BLaER1 (cell line): ENCODE results near the gene FLT3.
A peak's percentile ranks its signal among the peaks of the same experiment; 100 is the strongest.
"Not testable (repeated sequence)": the region's sequence is repeated elsewhere in the genome, so short reads cannot be mapped to it uniquely, and the experiment has no call there.

Experiments
- H3K27ac ChIP-seq: shearing (Covaris generic); formaldehyde crosslinking; 2 replicates; pipeline ENCODE4 v1.8.1; 2022
- H3K27me3 ChIP-seq: shearing (Covaris generic); formaldehyde crosslinking; 2 replicates; pipeline ENCODE4 v1.8.1; 2022
- H3K36me3 ChIP-seq: shearing (Covaris generic); formaldehyde crosslinking; 2 replicates; pipeline ENCODE4 v1.8.1; 2022
- H3K4me1 ChIP-seq: shearing (Covaris generic); formaldehyde crosslinking; 2 replicates; pipeline ENCODE4 v1.8.1; 2022
- H3K4me2 ChIP-seq: shearing (Covaris generic); formaldehyde crosslinking; 2 replicates; pipeline ENCODE4 v1.8.1; 2022
- H3K4me3 ChIP-seq: shearing (Covaris generic); formaldehyde crosslinking; 2 replicates; pipeline ENCODE4 v1.8.1; 2022
- H3K9ac ChIP-seq: shearing (Covaris generic); formaldehyde crosslinking; 2 replicates; pipeline ENCODE4 v1.8.1; 2022
- H3K9me3 ChIP-seq: shearing (Covaris generic); formaldehyde crosslinking; 2 replicates; pipeline ENCODE4 v1.8.1; 2022
- H4K20me1 ChIP-seq: shearing (Covaris generic); formaldehyde crosslinking; 2 replicates; pipeline ENCODE4 v1.8.1; 2022
- Cebpa-rat ChIP-seq: shearing (Covaris generic); IDR thresholded peaks from 2 replicates; pipeline ENCODE4 v1.8.1; 2022

Gene FLT3

GRCh38 chr13:28131646-28132045 lies 31.3 kb upstream of the FLT3 start:
- Histone ChIP-seq H3K4me3 (no peak overlapping the region), H3K36me3 (peaks cover 6% of the 10 kb centered on the region; the same call in 1 of the 2 replicates), H4K20me1 (no peaks in the 10 kb centered on the region), H3K9me3 (no peaks in the 10 kb centered on the region), H3K4me2 (no peak overlapping the region), H3K27ac (no peak overlapping the region), H3K27me3 (no peaks in the 10 kb centered on the region), H3K9ac (no peak overlapping the region), H3K4me1 (peaks cover 31% of the 10 kb centered on the region)
- no peak for TF ChIP-seq Cebpa-rat

DNA sequence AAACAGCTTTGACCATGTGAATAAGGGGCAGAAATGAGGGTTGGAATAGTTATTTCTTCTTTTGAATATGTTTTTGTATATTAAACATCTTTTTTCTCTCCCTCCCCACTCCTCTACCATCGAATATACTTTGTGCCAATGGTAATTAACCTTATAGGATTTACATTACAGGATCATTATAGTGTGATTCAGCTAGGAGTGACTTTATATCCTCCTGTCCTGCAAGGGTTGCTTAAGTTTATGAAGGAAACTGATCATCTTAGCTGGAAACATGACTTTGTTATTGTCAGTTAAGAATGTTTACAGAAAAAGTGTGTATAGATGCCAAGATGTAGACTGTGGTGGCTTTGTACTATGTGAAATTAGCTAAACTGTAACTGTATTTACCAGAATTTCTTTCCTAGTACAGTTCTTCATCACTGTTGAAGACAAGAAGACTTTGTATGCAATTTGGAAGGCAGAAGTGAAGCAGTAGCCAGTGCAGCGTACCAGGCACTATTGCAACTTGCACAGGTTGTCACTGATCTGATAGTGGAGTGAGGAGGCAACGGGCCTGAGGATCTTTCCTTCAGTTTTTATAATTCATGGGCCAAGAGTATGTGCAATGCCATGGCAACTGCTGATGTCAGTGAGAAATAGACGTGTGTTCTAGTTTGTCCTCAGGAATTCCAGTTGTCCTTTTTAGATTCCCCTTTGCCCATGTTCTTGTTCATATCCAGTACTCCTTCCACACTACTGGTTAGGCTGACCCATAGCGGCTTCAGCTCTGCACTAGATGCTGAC lies 29.7 kb upstream of the FLT3 start:
- no peak overlapping the region for H3K9ac ChIP-seq

DNA sequence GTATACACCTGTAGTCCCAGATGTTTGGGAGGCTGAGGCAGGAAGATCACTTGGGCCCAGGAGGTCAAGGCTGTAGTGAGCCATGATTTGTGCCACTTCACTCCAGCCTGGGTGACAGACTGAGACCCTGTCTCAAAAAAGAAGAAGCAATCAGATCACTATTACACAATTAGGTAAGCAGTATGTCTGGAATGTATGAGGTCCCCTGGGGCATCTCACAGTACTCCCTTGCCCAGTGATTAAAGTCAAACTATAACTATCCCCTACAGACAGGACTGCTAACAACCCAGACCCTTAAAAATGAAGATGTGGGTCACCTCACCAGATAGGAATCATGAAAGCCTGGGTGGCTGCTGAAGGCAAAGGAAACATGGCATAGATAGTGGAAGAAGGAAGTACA lies 28.6 kb upstream of the FLT3 start:
- Histone ChIP-seq H3K4me1 (peaks cover 25% of the 10 kb centered on the region), H3K27me3 (no peaks in the 10 kb centered on the region), H4K20me1 (no peaks in the 10 kb centered on the region), H3K4me2 (0 out of 2 replicates have a peak overlapping the region, but pooled peaks have one; percentile 4), H3K9me3 (no peaks in the 10 kb centered on the region), H3K4me3 (no peak overlapping the region), H3K9ac (no peak overlapping the region), H3K27ac (no peak overlapping the region), H3K36me3 (no peaks in the 10 kb centered on the region)
- no peak for TF ChIP-seq Cebpa-rat

More for the DNA sequence above, 29.7 kb upstream of the FLT3 start:
- no peak overlapping the region for H3K4me3 ChIP-seq
- H3K9me3 ChIP-seq = no peaks in the 10 kb centered on the region
- no peaks in the 10 kb centered on the region for H3K27me3 ChIP-seq
- TF ChIP-seq Cebpa-rat = no peak
- H3K4me1 ChIP-seq = peaks cover 25% of the 10 kb centered on the region
- H3K36me3 ChIP-seq = 0 out of 2 replicates have a peak, but pooled peaks cover 3% of the 10 kb centered on the region
- H3K4me2 ChIP-seq = no peak overlapping the region
- no peak overlapping the region for H3K27ac ChIP-seq
- H4K20me1 ChIP-seq = no peaks in the 10 kb centered on the region

DNA sequence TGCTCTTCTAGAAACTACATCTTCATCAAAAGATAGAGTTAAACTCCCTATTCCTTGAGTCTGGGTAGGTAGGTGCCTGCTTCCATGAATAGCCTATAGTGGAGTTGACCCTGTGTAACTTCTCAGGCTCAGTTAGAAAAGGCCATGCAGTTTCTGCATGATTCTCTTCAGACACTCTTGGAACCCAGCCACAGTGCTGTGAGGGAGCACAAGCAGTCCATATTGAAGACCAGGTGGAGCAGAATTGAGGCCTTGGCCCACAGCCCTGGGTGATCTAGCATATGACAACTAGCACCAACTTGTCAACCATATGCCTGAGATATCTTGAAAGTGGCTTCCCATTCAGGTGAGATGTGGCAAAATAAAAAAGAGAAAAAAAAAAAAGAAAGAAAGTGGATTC lies 27.7 kb upstream of the FLT3 start:
- Histone ChIP-seq H3K36me3 (no peaks in the 10 kb centered on the region), H3K4me1 (peaks cover 25% of the 10 kb centered on the region), H3K9me3 (no peaks in the 10 kb centered on the region), H3K27me3 (no peaks in the 10 kb centered on the region), H3K9ac (no peak overlapping the region), H3K4me2 (no peak overlapping the region), H3K4me3 (no peak overlapping the region), H4K20me1 (no peaks in the 10 kb centered on the region), H3K27ac (no peak overlapping the region)
- TF ChIP-seq Cebpa-rat = no peak

DNA sequence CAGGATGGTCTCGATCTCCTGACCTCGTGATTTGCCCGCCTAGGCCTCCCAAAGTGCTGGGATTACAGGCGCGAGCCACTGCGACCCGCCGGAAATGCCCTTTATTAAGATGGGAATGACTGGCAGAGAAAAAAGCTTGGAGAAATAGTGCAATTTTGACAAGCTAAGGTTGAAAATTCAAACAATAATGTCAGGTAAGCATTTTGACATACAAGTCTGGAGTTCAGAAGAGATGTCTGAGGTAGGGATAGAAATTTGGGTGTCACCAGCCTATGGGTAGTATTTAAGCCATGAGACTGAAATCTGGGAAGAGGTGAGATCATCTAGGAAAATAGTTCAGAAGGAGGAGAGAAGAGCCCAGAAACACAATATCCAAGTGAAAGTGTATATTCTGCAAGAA lies 20.8 kb upstream of the FLT3 start:
- Histone ChIP-seq H3K9ac (no peak overlapping the region), H3K27ac (no peak overlapping the region), H3K4me3 (no peak overlapping the region), H3K4me1 (peaks cover 10% of the 10 kb centered on the region), H3K4me2 (no peak overlapping the region), H3K36me3 (no peaks in the 10 kb centered on the region), H3K27me3 (no peaks in the 10 kb centered on the region), H4K20me1 (no peaks in the 10 kb centered on the region), H3K9me3 (no peaks in the 10 kb centered on the region; the same call in 1 of the 2 replicates)
- TF ChIP-seq Cebpa-rat = no peak

DNA sequence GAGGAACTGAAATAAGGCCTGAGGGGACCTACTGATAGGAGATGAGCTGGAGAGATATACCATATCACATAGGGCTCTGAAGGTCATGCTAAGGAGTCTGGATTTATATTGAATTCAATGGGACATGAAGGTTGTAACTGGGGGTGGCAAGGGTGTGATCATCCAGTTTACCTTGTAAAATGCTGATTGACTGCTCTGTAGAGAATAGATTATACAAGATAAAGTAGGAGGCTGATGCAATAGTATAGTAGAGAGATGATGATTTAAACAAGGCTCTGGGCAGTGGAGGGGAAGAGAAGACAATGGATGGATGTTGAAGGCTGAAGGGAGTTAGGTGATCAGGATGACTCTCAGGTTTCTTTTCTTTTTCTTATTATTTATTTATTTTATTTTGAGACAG lies 19.9 kb upstream of the FLT3 start:
- no peaks in the 10 kb centered on the region for H3K27me3 ChIP-seq

GRCh38 chr13:28117689-28118377 lies 17.5 kb upstream of the FLT3 start:
- H3K4me2 ChIP-seq = no peak overlapping the region
- no peak for TF ChIP-seq Cebpa-rat
- H3K27me3 ChIP-seq = no peaks in the 10 kb centered on the region
- peaks cover 7% of the 10 kb centered on the region; the same call in 1 of the 2 replicates for H3K4me1 ChIP-seq
- H4K20me1 ChIP-seq = no peaks in the 10 kb centered on the region
- no peak overlapping the region for H3K9ac ChIP-seq
- no peaks in the 10 kb centered on the region; the same call in 1 of the 2 replicates for H3K9me3 ChIP-seq
- H3K27ac ChIP-seq = no peak overlapping the region
- no peak overlapping the region for H3K4me3 ChIP-seq
- H3K36me3 ChIP-seq = no peaks in the 10 kb centered on the region

More for the DNA sequence above, 19.9 kb upstream of the FLT3 start:
- no peak overlapping the region for H3K9ac ChIP-seq
- peaks cover 7% of the 10 kb centered on the region; the same call in 1 of the 2 replicates for H3K4me1 ChIP-seq
- no peaks in the 10 kb centered on the region; the same call in 1 of the 2 replicates for H3K9me3 ChIP-seq
- H4K20me1 ChIP-seq = no peaks in the 10 kb centered on the region
- no peak for TF ChIP-seq Cebpa-rat
- H3K36me3 ChIP-seq = no peaks in the 10 kb centered on the region
- H3K4me2 ChIP-seq = no peak overlapping the region
- H3K4me3 ChIP-seq = no peak overlapping the region
- no peak overlapping the region for H3K27ac ChIP-seq

- Histone ChIP-seq H3K4me3 (no peak overlapping the region), H3K4me2 (no peak overlapping the region), H3K9ac (no peak overlapping the region), H3K36me3 (no peaks in the 10 kb centered on the region), H3K4me1 (no peaks in the 10 kb centered on the region), H3K9me3 (no peaks in the 10 kb centered on the region; the same call in 1 of the 2 replicates), H3K27ac (no peak overlapping the region), H4K20me1 (no peaks in the 10 kb centered on the region), H3K27me3 (no peaks in the 10 kb centered on the region)
- no peak for TF ChIP-seq Cebpa-rat
These were observed 16.4 kb upstream of the FLT3 start for GRCh38 chr13:28116736-28117135.

- Histone ChIP-seq H4K20me1 (no peaks in the 10 kb centered on the region), H3K27ac (no peak overlapping the region), H3K4me1 (no peaks in the 10 kb centered on the region), H3K4me3 (no peak overlapping the region), H3K9ac (no peak overlapping the region), H3K9me3 (no peaks in the 10 kb centered on the region), H3K4me2 (no peak overlapping the region), H3K36me3 (no peaks in the 10 kb centered on the region), H3K27me3 (no peaks in the 10 kb centered on the region)
- no peak for TF ChIP-seq Cebpa-rat
These were observed 10.0 kb upstream of the FLT3 start for GRCh38 chr13:28110414-28110813.

- no peaks in the 10 kb centered on the region for H3K4me1 ChIP-seq
- H4K20me1 ChIP-seq = no peaks in the 10 kb centered on the region
- H3K36me3 ChIP-seq = no peaks in the 10 kb centered on the region
- no peaks in the 10 kb centered on the region for H3K27me3 ChIP-seq
- H3K9ac ChIP-seq = no peak overlapping the region
- no peak overlapping the region for H3K27ac ChIP-seq
- no peak overlapping the region for H3K4me3 ChIP-seq
- no peak overlapping the region for H3K4me2 ChIP-seq
- TF ChIP-seq Cebpa-rat = no peak
- H3K9me3 ChIP-seq = no peaks in the 10 kb centered on the region
These were observed 6.6 kb upstream of the FLT3 start for GRCh38 chr13:28106976-28107375.

DNA sequence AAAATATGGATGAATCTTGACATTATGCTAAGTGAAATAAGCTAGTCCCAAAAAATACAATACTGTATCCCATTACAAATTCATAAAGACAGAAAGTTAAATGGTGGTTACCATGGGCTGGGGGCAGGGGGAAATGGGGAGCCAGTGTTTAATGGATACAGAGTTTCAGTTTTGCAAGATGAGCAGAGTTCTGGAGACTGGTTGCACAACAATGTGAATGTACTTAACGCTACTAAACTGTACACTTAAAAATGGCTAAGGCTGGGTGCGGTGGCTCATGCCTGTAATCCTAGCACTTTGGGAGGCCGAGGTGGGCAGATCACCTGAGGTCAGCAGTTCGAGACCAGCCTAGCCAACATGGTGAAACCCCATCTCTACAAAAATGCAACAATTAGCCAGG lies 1.5 kb upstream of the FLT3 start:
- not testable (repeated sequence) for H3K36me3 ChIP-seq, H3K9me3 ChIP-seq, H3K9ac ChIP-seq, H3K4me2 ChIP-seq, H3K27ac ChIP-seq, H3K4me3 ChIP-seq, H4K20me1 ChIP-seq
- H3K27me3 ChIP-seq = peaks cover 40% of the 10 kb centered on the region
- peaks cover 19% of the 10 kb centered on the region for H3K4me1 ChIP-seq
